BJ (cell line): Measurements from ENCODE around the gene TBL1X. TPM values are rescaled to one million over a fixed set of nuclear protein-coding genes. Genes with fewer than 3 reads are reported as not detected.

Experiments used
- CTCF ChIA-PET: fragments of 350-600 bp; formaldehyde crosslinking; extraction: SDS; loops from one replicate; lab custom pipeline; 2021; ENCODE audit warnings: antibody characterized with exemption, inconsistent platforms; lab: Yijun Ruan, JAX
- POLR2A ChIA-PET: fragments of 300-600 bp; sonication (Branson Sonifier 250); formaldehyde crosslinking; extraction: SDS; loops from one replicate; lab custom pipeline; 2021; ENCODE audit warnings: antibody characterized with exemption; lab: Charles Lee
- DNase-seq: peaks from one replicate; pipeline ENCODE4 v3.0.0-alpha.2; 2011; ENCODE audit warnings: low read depth
- H3K27me3 ChIP-seq: 2 replicates; pipeline ENCODE4 v1.6.0; 2011; ENCODE audit warnings: low read length; ENCODE audit not compliant: control insufficient read depth, insufficient read depth
- H3K36me3 ChIP-seq: 2 replicates; pipeline ENCODE4 v1.5.1; 2011; ENCODE audit warnings: low read length; ENCODE audit not compliant: control insufficient read depth, insufficient read depth
- H3K4me3 ChIP-seq: 2 replicates; pipeline ENCODE4 v1.5.1; 2011; ENCODE audit warnings: low read depth, mild to moderate bottlenecking, control low read depth, low read length
- polyA plus RNA-seq: library from polyadenylated mRNA; depleted of rRNA; stranded (reverse); fragments of >200 nt; gene quantifications from 2 replicates; pipeline ENCODE4 v1.2.3, GENCODE V29; 2011
- TF ChIP-seq, protein P1 (sequence below): IDR thresholded peaks from 2 replicates; pipeline ENCODE4 v1.5.1; 2011; ENCODE audit warnings: low read depth, mild to moderate bottlenecking, control low read depth, inconsistent platforms, low read length, moderate library complexity; ENCODE audit not compliant: insufficient read depth

Gene TBL1X
- polyA plus RNA-seq, 1 experiment: 13.2 TPM

DNA sequence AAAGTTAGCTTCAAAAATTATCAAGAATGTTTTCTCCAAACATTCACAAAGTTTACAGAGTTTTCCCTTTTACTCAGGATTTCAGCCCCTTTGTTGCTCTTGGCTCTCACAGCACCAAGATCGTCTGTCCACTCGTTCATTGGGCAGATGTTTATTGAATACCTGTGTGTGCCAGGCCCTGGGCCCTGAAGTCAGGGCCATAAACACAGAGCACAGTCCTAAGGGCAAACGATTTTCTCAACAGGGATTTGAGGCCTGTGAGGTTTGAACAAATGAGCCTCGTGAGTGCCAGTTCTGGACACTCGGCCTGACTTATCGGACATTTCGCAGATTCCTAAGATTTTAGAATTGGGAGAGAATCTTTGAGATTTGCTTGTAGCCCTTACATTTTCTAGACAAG lies 142.1 kb downstream of the TBL1X start:
- Histone ChIP-seq H3K36me3 (no peaks in the 10 kb centered on the region), H3K27me3 (no peaks in the 10 kb centered on the region), H3K4me3 (no peak overlapping the region)
- CTCF ChIA-PET: no interaction called here
- TF ChIP-seq, protein P1, sequence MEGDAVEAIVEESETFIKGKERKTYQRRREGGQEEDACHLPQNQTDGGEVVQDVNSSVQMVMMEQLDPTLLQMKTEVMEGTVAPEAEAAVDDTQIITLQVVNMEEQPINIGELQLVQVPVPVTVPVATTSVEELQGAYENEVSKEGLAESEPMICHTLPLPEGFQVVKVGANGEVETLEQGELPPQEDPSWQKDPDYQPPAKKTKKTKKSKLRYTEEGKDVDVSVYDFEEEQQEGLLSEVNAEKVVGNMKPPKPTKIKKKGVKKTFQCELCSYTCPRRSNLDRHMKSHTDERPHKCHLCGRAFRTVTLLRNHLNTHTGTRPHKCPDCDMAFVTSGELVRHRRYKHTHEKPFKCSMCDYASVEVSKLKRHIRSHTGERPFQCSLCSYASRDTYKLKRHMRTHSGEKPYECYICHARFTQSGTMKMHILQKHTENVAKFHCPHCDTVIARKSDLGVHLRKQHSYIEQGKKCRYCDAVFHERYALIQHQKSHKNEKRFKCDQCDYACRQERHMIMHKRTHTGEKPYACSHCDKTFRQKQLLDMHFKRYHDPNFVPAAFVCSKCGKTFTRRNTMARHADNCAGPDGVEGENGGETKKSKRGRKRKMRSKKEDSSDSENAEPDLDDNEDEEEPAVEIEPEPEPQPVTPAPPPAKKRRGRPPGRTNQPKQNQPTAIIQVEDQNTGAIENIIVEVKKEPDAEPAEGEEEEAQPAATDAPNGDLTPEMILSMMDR: no peak
- POLR2A ChIA-PET: no interaction called here
- DNase-seq: no peak

DNA sequence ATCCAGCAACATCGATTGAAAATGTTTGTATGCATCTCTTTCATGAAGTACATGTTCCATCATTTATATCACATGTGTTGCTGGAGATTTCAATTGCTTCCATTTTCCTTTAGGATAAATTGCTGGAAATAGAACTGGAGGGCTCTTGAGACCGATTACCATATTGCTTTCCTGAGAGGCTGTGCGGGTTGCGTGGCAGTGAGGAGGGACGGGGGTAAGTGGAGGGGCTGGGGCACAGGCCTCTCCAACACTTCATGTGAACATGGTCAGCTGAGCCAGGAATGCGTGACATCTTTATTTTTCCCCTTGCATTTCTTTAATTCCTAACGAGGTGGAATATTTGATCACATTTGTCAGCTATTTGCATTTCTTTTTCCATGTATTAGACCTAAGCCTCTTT lies 144.6 kb downstream of the TBL1X start:
- POLR2A ChIA-PET: no interaction called here
- CTCF ChIA-PET: no interaction called here
- DNase-seq: no peak
- H3K27me3 ChIP-seq: no peaks in the 10 kb centered on the region
- no peaks in the 10 kb centered on the region for H3K36me3 ChIP-seq
- no peak overlapping the region for H3K4me3 ChIP-seq
- TF ChIP-seq, protein P1: no peak

DNA sequence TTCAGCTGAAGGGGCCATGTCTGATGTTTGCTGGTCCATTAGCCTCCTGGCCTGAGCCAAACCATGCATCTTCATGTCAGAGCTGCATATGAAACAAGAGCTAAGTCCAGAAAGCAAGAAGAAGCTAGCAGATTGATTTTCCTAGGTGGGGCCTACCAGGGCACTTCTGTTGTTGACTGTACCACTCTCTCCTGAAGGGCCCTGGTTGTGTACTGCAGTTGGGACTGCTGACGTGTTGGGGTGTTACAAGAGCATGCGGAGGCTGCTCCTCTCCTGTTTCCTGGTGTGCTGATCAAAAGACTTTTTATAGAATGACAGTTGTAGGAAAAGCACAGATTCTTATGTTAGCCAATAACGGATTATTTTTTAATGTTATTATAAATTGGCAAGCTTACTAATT lies 145.1 kb downstream of the TBL1X start:
- TF ChIP-seq, protein P1: no peak
- no peak for DNase-seq
- ChIA-PET CTCF (no interaction called here), POLR2A (no interaction called here)
- Histone ChIP-seq H3K36me3 (no peaks in the 10 kb centered on the region), H3K4me3 (no peak overlapping the region), H3K27me3 (no peaks in the 10 kb centered on the region)

DNA sequence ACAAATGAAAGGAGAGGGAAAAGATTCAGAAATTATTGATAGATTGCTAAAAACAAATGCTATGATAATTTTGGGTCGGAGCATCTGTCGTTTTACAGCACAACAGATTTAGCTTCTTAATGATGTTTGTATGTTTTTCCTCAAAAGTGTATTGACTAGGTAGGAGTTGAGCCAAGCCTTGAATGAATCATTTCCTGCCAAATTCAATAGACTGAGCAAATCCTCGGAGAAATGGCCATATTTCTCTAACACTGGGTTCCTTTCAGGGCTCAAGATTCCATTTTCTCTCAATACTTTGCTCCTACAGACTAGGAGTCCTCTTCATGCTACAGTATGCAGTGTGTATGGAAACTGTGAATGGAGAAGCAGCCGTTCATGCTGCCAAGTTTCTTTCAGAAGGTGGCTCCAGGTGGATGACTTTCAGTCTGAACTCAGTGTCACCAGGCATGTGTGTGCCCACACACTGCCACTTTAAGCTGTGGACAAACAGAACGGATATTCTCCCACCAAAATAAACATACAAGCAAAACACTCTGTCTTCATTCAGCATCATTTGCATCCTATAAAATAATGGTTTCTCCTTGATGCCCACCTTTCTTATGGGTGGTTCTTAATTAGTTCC lies 146.0 kb downstream of the TBL1X start:
- ChIA-PET POLR2A (no interaction called here), CTCF (interaction anchor here (0.7 to 0.8 kb wide), 2 partner anchors 15 to 735 kb away, joined by 3 to 4 read pairs; no protein-coding TSS in a partner anchor)
- TF ChIP-seq, protein P1: no peak
- no peaks in the 10 kb centered on the region for H3K36me3 ChIP-seq
- no peaks in the 10 kb centered on the region for H3K27me3 ChIP-seq
- DNase-seq: no peak
- no peak overlapping the region for H3K4me3 ChIP-seq

DNA sequence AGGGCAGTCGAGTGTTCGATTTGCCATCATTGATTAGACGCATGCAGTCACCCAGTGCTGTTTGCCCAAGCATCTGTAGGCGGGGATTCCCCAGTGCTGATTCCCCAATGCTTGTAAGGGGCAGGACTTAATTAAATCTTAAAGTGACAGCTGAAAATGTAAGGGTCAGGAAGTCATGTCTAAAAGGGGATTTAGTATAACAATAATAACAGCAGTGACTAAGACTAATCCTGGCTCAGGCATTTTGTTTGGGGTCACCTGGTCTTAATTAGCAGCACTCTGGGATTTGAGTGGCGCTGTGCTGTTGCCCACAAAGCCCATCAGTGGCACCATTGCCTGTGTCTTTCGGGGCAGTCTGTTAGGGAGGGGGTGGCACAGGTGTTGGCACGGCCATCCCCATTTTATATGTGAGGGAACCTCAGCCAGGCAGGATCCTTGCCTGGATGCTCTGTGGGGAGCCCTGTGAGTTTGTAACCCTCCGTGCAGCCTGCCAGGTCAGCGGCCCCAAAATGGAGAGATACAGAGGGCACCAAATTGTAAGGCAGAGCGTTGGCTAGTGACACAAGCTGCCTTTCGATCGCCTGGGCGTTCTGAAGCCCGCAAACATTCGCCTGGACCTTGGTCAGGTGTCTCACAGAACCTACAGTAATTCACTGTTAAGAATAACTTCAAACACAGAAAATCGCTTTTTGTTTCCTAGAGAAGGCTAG lies 146.7 kb downstream of the TBL1X start:
- POLR2A ChIA-PET: no interaction called here
- Histone ChIP-seq H3K36me3 (no peaks in the 10 kb centered on the region), H3K27me3 (no peaks in the 10 kb centered on the region), H3K4me3 (no peak overlapping the region)
- TF ChIP-seq, protein P1: no peak
- CTCF ChIA-PET: no interaction called here
- no peak for DNase-seq
